Gastrocnemius medialis (tissue), 4 donors: ENCODE results near the gene RAB3C.

Source experiments
- POLR2A ChIP-seq, 2 donors: fragments of 450-650 bp; IDR thresholded peaks; one replicate each; pipeline ENCODE4 v1.6.1; 2017; ENCODE audit warnings: antibody characterized with exemption in 2 of 2, mild to moderate bottlenecking in 2 of 2, moderate library complexity in 2 of 2
- TF ChIP-seq, protein P1 (sequence below), 5 experiments: fragments of 450-650 bp in 3 of 5; fragments of 200-600 bp in 2 of 5; sonication (generic) in 2 of 5; IDR thresholded peaks in 4 of 5; conservative IDR thresholded peaks in 1 of 5; 1 replicate in 4 of 5; 2 replicates in 1 of 5; pipeline ENCODE4 v1.5.1; 2016 to 2019; ENCODE audit warnings: antibody characterized with exemption in 5 of 5, mild to moderate bottlenecking in 3 of 5, moderate library complexity in 3 of 5

DNA sequence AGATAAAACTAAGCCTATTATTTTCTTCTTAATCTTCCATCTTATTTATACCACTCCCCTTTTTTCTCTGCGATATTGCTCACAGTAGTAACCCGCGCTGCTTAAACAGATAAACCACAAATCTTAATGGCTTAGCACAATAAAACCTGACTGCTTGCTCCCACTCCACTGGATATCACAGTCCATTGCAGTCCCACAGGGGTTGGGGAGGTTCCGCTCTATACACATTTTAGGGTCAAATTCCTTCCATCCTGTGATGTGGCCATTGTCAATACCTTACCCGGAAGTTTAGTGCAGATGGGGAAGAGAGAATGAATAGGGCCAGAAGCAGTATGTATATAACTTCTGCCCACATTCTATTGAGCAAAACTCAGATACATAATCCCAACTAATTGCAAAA is 193.7 kb downstream of the RAB3C start:
- TF ChIP-seq, protein P1, sequence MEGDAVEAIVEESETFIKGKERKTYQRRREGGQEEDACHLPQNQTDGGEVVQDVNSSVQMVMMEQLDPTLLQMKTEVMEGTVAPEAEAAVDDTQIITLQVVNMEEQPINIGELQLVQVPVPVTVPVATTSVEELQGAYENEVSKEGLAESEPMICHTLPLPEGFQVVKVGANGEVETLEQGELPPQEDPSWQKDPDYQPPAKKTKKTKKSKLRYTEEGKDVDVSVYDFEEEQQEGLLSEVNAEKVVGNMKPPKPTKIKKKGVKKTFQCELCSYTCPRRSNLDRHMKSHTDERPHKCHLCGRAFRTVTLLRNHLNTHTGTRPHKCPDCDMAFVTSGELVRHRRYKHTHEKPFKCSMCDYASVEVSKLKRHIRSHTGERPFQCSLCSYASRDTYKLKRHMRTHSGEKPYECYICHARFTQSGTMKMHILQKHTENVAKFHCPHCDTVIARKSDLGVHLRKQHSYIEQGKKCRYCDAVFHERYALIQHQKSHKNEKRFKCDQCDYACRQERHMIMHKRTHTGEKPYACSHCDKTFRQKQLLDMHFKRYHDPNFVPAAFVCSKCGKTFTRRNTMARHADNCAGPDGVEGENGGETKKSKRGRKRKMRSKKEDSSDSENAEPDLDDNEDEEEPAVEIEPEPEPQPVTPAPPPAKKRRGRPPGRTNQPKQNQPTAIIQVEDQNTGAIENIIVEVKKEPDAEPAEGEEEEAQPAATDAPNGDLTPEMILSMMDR (IDR thresholded peaks at IDR 0.05 in 4 of 5, conservative IDR thresholded peaks at IDR 0.05 in 1 of 5): no peak
- TF ChIP-seq POLR2A (IDR thresholded peaks at IDR 0.05): no peak
